Measurements from ENCODE around the gene ADGRV1.

ADGRV1 gene

DNA sequence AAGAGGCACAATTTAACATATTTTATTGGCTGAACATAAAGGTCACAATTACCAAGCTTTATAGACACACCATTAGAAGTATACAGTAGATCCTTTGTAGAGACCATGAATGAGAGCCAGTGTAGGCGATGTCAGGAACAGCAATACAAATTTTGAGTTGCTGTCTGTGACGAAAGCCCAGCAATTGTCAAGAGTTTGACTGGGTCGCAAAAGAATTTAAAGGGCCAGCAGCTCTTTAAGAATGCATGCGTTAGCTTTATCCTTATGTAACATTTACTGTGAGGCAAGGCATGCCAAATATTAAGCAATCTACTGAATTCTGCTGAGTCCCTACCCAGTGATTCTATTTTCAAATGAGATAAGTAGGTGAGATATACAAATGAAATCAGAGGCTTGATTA, 587.6 kb downstream of the ADGRV1 start:
- no peak for DNase-seq

DNA sequence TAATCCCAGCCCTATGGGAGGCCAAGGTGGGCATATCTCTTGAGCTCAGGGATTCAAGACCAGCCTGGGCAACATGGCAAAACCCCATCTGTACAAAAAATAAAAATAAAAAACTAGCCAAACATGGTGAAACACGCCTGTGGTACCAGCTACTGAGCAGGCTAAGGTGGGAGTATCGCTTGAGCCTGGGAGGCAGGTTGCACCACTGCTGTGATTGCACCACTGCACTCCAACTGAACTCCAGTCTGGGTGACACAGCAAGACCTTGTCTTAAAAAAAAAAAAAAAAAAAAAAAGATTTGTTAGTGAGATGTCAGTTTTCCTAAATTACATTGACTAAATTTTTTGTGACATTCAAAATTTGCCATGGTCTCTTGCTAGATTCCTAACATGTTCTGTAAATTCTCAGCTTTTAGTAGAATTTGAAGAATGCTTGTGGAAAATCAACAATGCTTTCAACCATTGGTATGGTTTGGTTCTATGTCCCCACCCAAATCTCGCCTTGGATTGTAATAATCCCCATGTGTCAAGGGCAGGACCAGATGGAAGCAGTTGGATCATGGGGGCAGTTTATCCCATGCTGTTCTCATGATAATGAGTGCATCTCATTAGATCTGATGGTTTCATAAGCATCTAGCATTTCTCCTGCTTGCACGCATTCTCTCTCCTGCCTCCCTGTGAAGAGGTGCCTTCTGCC, 588.5 kb downstream of the ADGRV1 start:
- no peak for DNase-seq

DNA sequence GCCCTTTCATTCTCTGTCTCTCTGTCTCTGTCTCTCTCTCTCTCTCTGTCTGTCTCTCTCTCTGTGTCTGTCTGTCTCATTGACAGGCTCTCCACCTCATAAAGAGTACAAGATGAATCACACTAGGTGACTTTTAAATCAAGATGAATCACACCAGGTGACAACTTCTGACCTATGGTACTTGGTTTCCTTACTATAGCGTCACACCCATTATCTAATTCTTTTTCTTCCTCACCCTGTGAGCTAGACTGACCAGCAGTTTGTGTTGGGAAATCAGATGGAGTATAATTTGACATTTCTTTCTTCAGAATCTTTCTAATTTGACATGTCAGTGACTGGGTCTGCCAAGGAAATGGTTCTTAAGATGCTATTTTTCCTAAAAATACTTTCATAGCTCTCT, 591.6 kb downstream of the ADGRV1 start:
- DNase-seq = no peak

GRCh38 chr5:91150636-91151035, 592.0 kb downstream of the ADGRV1 start:
- DNase-seq = no peak

DNA sequence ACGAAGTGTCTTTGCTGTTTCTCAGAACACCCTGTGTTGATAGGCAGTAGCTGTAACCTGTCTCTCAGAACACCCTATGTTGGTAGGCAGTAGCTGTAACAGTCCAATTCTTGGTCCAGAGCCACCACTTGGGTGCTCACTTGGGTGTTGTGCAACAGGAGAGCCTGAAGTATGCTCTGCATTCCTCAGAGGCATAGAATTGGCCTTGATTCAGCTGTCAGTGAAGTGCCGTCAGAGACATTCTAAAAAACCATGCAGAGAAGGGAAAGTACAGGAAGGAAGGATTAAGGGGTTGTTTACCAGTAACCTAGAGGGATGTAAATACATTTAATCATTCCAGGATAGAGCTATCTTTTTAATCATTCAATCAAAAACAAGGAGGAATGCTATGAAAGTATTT, 593.4 kb downstream of the ADGRV1 start:
- no peak for DNase-seq

GRCh38 chr5:91154338-91154737, 595.7 kb downstream of the ADGRV1 start:
- DNase-seq = no peak

DNA sequence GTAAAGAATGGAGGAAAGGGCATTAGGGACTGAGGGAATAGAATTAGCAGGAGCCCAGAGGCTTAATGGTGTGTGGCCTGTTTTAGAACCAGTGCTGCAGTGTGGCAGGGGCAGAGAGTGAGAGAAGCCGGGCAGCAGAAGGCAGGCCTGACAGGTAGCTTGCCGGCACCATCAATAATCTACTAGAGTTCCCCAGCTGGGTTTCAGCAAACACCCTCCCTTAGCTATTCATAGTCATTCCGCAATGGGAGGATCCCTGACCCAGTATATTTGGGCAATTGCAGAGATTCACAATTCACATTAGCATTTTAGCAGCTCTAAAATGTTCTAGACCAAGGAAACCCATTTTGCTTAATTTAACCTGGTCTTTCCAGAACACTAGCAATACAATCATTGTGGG, 596.7 kb downstream of the ADGRV1 start:
- no peak for DNase-seq

- no peak for DNase-seq
These were observed 597.6 kb downstream of the ADGRV1 start for GRCh38 chr5:91156242-91156641.

DNA sequence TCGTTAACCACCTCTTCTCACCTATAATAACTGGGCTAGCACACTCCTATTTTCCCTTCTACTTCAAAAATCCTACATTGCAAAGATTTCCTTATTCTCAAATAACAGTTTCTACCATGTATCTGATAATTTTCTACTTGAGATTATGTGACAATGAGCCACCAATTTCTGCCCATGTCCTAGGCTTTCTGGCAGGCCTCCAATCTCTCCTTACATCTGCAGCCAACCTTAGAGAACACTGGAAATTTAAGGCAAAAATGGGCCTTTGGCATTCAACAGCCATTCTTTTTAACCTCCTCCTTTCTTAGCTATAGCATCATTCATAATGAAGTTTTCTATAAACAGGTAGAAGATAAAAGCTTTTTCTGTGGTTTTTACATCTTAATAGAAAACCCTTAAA, 599.4 kb downstream of the ADGRV1 start:
- DNase-seq = no peak

DNA sequence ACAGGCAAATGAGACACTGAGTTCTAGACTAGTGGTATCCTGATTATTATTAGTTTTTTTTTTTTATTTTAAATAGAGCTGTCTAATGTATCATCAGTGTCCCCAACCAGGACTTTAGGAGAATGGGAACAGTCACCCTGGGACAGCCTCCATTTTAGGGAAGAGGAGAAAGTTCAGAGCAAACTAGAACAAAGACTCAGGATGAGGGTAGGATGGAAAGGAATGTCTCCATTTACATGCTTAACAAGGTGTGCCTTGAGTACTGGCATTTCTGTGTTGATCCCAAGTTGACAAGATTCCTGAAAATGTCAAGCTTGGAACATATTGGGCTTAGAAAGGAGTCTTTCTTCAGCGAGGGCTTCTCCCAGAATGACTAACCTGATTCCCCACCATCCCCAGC, 601.0 kb downstream of the ADGRV1 start:
- DNase-seq = no peak

GRCh38 chr5:91160714-91161285, 602.2 kb downstream of the ADGRV1 start:
- no peak for DNase-seq

DNA sequence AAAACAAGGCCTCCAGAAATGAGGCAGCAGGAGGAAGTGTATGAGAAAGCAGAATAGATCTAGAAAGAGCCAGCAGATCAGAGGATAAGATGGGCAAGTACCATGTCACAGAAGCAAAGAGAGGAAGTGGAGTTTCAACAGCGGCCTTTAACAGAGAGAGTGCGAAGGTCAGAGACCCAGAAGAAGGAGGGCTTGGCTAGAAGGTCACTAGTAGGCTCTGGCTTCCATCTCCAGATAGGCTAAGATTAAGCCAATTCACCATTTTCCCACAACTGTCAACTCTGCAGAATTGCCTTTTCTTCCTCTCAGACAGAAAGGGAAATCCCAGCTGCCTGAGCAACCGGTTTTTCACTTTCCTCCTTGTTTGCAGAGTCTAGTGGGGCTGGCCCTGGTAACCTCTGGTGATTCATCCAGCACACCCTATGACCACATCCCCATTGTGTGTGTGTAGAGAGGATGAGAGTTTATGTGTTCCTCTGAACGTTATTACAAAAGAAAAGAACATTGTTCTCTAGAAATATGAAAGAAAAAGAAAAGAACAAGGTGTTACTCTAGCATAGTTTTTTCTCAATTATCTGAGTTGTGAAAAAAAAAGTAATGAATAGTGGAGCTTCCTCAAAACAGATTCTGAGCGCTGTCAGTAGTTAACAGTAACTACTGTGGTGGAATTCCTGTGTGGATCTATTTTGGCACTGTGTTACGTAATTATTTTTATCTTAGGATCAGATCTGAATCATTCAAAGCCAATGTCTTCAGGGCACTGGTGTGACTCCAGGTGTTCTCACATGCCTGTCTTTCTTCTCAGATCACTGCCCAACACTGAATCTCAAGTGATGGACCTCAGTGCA, 604.2 kb downstream of the ADGRV1 start:
- peak; percentile 90 to 92 for DNase-seq

DNA sequence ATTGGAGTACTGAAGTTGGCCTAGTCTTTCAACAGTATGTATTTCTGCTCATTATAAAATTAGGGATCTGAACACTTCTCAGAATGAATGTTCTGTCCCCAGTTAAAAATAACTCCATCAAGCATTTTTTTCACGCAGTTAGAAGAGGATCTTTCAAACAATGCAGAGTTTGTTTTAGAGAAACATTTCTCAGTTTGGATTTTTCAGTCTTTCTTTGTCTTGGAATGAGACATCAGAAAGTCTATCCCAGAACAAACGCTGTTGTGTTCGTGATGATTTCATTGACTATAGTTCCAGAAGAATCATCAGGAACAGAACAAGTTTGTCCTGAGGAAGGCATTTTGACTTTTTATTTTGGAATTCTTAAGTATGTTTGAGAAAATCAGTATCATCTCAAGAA, 605.8 kb downstream of the ADGRV1 start:
- no peak for DNase-seq

DNA sequence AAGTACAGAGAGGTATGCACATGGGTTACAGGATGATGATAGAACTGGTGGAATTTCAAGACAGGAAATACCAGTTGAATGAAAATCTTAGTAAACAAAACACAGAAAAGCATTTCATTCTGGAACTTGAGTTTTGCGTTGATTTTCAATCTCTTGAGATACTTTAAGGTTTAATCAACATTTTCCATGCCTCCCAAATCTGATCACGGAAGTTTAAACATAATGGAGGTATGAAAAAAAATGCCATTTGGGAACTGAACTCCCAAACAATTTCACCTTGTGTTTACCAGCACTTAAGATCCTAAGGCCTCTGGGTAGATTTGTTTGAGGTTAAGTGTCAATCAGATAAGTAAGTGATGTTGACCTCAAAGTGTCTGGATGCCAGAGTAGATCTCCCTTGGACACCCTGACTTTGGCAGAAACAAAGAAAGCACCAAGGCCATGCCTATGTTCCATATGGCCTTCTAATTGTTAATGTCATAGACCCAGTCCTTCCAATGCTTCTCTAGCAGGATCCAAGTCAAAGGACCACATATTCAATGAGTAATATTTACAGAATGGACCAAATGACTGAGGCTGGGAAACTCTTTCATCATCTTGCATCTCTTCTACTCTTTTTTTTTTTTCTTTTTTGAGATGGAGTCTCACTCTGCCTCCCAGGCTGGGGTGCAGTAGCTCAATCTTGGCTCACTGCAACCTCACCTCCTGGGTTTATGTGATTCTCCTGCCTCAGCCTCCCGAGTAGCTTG, 607.6 kb downstream of the ADGRV1 start:
- no peak for DNase-seq

- DNase-seq = no peak
These were observed 610.3 kb downstream of the ADGRV1 start for GRCh38 chr5:91168859-91169258.

- no peak for DNase-seq
These were observed 611.7 kb downstream of the ADGRV1 start for GRCh38 chr5:91170266-91170665.

DNA sequence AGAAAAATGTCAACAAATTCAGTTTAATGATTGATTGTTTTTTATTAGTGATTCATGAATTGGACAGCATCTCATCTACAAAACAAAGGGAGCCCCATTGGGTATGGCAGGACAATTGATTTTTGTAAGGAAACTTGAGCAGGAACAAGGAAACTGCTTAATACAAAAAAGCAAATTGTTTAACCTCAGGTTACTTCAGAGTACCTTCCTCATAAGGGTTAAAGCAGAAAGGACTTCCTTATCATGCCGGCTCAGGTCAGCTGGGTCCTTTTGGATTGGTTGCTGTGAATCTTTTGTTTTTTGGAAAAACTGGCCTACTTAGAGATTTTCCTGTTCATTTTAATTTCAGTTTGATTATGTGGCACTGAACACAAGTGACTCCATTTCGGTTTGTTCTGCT, 612.7 kb downstream of the ADGRV1 start:
- no peak for DNase-seq

GRCh38 chr5:91174396-91174795, 615.8 kb downstream of the ADGRV1 start:
- no peak for DNase-seq

DNA sequence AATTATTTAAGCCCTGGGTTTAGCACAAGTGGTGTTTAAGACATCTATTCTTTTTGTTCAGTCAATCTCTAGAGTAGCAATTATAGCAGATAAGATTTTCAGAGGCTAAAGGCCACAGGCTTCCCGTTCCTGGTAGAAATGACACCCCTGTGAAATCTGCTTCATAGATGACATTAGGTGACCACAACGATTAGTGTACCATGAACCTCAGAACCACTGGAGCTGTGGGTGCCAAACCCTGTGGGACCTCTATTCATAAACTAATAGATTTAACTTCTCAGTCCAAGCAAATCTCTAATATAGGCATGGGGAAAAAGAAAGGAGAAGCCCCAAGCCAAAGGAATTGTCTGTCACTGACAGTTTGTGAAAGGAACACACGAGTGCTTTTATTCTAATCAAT, 617.1 kb downstream of the ADGRV1 start:
- DNase-seq = no peak

DNA sequence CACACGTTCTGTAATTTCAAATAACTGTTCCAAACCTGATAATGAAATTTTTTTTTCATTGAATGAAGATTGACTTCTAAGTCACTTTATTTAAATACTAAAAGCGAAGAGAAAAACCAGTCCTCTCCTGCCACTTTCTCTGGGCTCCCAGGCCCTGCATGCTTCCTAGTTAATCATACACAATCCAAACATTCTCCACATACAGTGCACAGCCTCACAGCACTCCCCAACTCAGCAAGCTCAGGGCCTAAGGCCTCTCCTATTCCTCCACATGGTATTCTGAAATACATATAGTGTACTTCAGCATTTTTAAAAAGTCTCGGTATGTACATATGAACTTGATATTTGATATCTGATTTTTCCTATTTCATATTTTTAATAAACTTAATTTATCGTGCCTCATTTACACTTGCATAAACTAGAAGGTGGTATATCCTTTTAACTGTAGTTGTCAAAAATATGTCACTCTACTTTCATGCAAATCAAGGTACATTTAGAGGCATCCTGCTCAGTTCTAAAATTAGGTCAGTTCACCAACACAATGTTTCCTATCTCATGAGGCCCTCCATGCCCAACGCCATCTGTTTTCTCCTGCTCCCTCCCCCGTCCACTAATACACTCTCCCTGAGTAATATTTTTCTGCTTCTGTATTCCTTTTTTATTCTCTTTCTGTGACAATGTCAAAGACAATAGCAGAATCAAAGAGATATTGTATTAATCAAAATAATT, 617.9 kb downstream of the ADGRV1 start:
- no peak for DNase-seq

- DNase-seq = no peak
These were observed 618.5 kb downstream of the ADGRV1 start for GRCh38 chr5:91177085-91177484.

- no peak for DNase-seq
These were observed 619.0 kb downstream of the ADGRV1 start for GRCh38 chr5:91177639-91178038.

GRCh38 chr5:91178461-91178860, 619.9 kb downstream of the ADGRV1 start:
- DNase-seq = no peak
